Activated CD8-positive, alpha-beta memory T cell treated with anti-CD3 and anti-CD28 coated beads for 4 hours (primary cell): ENCODE data around the gene ENOX2.

Experiments
- DNase-seq, 2 donors: peaks; one replicate each; pipeline ENCODE4 v3.0.0-alpha.2; 2020; ENCODE audit warnings: low read depth in 2 of 2

ENOX2 gene

GRCh38 chrX:130631011-130631410, 272.0 kb downstream of the ENOX2 start:
- no peak for DNase-seq

GRCh38 chrX:130628516-130628915, 274.5 kb downstream of the ENOX2 start:
- DNase-seq = no peak

GRCh38 chrX:130626521-130626920, 276.5 kb downstream of the ENOX2 start:
- no peak for DNase-seq

- DNase-seq = no peak
These were observed 277.6 kb downstream of the ENOX2 start for GRCh38 chrX:130625386-130625785.

- no peak for DNase-seq
These were observed 279.5 kb downstream of the ENOX2 start for GRCh38 chrX:130623518-130623917.

GRCh38 chrX:130615941-130616340, 287.1 kb downstream of the ENOX2 start:
- DNase-seq = no peak

GRCh38 chrX:130607431-130607830, 295.6 kb downstream of the ENOX2 start:
- DNase-seq = no peak

GRCh38 chrX:130606425-130606824, 296.6 kb downstream of the ENOX2 start:
- DNase-seq = no peak

GRCh38 chrX:130604882-130605281, 298.1 kb downstream of the ENOX2 start:
- DNase-seq = no peak

GRCh38 chrX:130594453-130594916, 308.5 kb downstream of the ENOX2 start:
- DNase-seq = no peak

GRCh38 chrX:130593911-130594310, 309.1 kb downstream of the ENOX2 start:
- no peak for DNase-seq

- DNase-seq = no peak
These were observed 310.8 kb downstream of the ENOX2 start for GRCh38 chrX:130592204-130592603.

GRCh38 chrX:130578906-130579305, 324.1 kb downstream of the ENOX2 start:
- DNase-seq = no peak

- DNase-seq = no peak
These were observed 325.6 kb downstream of the ENOX2 start for GRCh38 chrX:130577431-130577830.

GRCh38 chrX:130575831-130576389, 327.1 kb downstream of the ENOX2 start:
- no peak for DNase-seq
